RPMI7951 (cell line): ENCODE data around the gene ZNF536. TPM values are rescaled to one million over a fixed set of nuclear protein-coding genes. Genes with fewer than 3 reads are reported as not detected.

ENCODE experiments used
- DNase-seq: peaks from one replicate; pipeline ENCODE4 v3.0.0-alpha.2; 2012; ENCODE audit warnings: low read depth
- total RNA-seq: library from RNA; depleted of rRNA; stranded (reverse); fragments of >200 nt; shearing (Covaris generic); gene quantifications from 2 replicates; pipeline ENCODE4 v1.2.3, GENCODE V29; 2014

The ZNF536 gene
- total RNA-seq, 1 experiment from 2014 or later = 0.12 TPM

DNA sequence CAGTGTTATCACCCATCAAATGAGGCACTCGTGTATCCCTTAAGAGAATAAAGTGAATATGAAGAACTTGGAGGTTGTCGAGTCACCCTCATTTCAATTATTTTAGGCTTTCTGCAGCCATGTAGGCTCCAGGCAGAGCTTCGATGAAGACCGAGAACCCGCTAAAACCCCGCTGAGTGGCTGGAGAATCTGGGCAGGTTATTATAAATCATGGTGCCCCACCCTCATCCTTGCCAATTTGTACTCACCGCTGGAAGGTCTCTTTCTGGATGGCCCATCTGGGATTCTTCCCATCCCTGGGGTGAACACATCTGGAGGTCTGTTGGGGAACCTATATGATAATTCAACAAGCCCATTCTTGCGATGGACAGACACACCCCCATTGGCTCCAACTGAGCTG, 190.8 kb downstream of the ZNF536 start:
- DNase-seq = no peak

DNA sequence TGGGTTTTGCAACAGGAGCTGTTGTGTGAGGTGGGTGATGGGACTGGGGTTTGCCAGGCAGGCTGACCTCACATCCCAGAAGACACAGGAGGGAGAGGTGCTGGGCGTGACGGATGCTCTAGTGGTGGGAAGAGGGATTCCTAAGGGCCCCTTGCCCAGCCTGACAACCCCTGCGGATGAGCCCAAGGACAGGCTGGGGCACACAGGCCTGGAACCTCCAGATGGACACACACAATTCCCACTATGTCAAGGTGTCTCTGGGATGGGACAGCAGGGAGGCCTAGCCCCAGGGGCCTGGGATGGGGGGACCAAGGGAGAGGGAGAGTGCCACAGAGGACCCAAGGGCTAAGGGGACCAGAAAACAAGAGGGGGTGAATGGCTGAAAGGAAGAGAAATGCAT, 191.5 kb downstream of the ZNF536 start:
- DNase-seq = no peak

DNA sequence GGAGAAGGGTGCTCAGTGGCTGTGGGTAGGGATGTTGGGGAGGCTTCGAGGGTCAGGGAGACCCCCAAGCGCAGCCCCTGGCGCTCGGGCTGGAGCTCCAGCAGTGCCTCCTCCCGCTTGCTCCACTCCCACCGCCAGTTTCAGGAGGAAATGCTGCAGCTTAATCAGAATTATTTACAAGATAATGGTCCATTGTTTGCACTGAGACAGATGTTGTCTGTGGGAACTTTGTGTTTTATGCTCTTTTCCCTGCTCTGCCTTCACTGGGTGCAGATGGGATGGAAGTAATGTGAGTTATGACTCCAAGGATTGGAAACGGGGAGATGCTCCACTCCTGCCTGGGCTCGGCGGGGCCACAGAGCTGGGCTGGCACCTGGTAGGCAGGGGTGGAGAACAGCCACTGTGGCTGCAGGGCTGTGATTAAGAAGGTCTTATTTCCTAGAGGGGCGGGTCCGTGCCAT, 192.4 kb downstream of the ZNF536 start:
- DNase-seq = no peak

DNA sequence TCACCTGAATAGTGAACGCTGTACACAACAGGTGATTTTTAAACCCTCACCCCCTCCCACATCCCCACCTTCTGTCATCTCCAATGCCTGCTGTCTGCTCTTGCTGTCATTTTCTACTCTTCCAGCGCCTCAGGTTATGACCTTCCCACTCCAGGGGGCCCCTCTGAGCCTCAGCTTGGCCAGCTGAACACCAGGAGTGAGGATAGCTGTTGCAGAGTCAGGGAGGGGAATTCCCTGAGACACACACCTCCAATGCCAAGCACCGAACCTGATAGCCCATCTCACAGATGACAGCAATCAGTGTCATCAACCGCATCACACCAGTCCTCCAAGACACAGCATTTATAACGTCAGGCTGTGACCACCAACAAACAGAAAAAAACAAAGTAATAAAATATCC, 193.5 kb downstream of the ZNF536 start:
- DNase-seq = no peak

DNA sequence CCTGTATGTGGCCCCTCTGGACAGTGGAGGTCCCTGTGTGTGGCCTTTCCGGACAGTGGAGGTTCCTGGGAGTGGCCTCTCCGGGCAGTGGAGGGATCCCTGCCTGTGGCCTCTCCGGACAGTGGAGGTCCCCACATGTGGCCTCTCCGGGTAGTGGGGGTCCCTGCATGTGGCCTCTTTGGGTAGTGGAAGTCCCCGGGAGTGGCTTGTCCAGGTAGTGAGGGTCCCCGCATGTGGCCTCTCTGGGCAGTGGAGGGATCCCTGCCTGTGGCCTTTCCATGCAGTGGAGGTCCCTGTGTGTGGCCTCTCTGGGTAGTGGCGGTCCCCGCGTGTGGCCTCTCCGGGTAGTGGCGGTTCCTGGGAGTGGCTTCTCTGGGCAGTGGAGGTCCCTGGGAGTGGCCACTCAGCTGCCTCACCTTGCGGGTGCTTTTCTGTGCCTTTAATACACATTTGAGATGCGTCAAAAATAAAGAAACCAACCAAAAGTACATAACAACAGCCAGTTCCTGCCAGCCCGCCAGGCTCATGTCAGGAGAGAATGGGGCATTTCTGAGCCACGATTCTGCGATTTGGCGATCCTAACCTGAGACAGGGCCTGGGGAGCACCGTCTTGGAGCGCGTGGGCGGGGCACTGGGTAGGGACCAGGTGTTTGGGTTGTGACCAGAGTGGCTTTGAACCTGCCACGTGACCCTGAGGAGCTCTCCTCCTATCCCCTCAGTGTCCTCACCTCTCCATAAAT, 194.7 kb downstream of the ZNF536 start:
- no peak for DNase-seq

DNA sequence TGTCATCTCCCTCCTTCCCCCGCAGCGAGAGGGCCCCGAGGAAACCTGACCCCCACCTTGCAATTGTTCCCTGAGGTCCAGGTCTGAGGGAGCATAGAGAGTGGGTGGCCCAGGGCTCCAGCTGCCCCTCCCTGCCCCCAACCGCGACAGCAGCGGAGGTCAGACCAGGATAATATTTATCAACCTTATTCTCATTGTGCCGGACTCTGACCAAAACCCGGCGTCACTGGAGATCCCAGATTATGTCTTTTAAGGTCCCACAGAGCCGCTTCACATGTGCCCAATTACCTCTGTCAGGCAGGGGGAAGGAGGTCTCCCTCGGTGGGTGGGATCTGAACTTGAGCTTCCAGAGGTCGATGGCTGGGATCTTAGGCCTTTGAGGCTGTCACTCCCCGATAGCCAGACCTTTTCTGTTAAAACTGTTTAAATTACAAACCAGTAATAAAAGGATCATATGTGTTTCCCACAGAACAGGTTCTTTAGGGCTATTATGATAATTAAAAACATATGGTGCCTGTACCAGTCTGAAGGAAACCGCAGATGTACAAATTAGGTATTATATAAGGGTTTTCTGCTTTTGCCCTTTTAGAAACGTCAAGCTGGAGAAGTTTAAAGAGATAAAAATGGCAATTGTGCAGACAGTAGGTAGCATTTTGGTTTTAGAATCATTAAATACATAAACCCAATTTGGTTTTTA, 195.5 kb downstream of the ZNF536 start:
- DNase-seq = no peak

DNA sequence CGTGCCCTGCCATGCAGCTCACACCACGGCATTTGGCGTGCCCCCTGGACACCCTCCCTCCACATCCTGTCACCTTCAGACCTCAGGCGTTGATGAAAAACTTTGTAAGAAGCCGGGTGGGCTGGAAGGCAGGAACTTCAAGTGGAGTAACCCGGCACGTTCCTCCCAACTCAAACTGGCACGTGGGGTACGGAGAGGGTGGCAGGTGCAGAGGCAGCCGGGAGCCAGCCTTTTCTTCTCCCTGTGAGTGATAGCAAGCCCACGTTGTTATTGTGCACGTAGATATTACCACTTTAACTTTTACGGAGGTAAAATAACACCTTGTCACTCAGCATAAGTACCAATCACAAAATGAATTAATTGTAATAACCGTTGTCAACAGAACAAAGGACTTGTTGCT, 198.0 kb downstream of the ZNF536 start:
- DNase-seq = no peak

DNA sequence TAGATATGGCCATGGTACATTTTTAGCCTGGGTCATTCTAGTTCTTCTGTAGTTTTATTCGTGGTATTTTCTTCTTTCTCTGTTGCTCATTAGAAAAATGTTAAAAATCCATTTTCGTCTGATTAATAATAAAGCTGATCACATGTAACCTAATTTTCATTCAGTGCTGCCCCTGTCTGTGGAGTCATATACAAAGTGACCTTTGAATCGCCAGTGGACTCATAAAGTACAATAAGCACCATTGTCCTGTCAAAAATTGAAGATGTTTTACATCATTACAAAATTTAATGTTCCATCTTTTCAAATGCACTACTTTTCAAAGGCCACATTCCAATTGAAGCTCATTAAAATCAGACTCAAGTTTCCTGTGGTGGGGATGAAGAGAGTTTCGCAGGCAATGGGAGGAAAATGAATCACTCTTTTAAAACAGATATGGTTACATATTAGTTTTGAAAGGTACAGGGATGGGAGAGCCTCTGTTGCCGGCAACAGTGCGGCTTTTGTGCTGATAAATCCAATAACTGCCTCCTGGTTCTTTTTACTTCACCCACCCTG, 205.4 kb downstream of the ZNF536 start:
- DNase-seq = peak; percentile 45

DNA sequence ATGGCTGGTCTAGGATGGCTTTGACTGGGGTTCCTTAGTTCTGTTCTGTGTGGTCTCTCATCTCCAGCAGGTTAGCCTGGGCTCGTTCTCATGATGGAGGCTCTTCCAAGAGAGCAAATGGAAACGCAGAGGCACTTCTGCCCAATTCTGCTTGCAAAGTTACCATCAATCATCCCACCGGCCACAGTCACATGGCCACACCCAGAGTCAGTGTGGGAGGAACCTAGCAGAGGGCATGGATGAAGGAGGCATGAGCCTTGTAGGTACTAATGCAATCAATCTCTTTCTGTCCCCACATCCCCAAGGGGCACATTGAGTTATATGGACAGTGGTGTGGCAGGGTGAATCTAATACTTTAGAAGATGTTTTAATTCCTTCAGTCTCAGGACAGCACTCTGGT, 207.2 kb downstream of the ZNF536 start:
- DNase-seq = no peak

DNA sequence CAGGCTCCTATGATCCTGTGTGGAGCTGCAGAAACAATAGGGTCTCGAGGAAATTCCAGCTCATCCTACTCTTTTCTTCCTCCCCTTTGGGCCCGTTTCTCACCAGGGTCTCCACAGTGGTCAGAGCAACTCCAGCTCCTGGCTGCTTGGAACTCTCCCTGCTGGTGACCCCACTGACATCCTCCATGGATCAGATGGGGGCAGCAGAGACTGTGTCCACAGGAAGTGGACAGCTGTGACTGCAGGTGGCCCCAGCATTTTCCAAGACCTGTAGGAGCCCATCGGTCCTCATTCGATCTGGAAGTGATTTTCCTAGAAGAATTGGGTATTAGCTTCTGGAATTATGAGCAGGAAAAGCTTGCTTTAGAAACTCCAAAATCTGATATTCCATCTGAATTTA, 208.5 kb downstream of the ZNF536 start:
- no peak for DNase-seq

DNA sequence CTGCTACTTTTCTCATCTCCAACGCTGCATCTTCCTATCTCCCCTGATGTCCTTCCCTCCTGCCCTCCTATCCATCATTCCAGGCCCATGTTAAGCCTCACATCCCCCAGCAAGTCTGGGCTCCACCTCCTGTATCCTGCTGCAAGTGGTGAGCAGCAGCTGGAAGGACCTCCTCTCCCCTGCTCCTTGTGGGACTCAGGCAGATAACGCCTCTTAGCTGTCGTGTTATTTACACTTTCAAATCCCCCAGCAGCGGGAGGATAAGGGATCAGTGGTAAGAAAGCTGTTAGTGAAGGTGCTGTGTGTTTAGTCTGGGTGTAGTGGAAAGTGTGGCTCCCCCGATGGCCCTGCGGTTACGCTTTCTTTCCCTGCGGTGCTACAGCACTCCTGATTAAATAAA, 211.9 kb downstream of the ZNF536 start:
- DNase-seq = no peak

DNA sequence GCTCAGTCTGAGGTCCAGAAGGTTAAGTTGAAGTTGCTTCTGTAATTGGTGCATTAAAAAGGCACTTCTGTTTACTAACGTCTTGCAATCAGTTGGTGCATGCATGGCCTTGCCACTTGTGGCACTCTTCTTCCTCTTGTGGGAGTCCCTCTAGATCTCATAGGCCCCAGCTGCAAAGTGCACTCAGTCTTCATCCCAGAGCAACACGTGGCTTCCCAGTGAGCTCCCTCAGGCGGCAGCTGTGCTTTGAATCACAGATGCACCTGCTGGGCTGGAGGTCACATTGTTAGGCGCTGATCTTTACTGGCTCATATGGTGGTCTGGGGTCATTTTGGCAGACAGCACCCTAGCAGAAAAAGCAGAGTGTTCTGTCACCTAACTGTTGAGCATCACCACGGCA, 215.7 kb downstream of the ZNF536 start:
- no peak for DNase-seq

DNA sequence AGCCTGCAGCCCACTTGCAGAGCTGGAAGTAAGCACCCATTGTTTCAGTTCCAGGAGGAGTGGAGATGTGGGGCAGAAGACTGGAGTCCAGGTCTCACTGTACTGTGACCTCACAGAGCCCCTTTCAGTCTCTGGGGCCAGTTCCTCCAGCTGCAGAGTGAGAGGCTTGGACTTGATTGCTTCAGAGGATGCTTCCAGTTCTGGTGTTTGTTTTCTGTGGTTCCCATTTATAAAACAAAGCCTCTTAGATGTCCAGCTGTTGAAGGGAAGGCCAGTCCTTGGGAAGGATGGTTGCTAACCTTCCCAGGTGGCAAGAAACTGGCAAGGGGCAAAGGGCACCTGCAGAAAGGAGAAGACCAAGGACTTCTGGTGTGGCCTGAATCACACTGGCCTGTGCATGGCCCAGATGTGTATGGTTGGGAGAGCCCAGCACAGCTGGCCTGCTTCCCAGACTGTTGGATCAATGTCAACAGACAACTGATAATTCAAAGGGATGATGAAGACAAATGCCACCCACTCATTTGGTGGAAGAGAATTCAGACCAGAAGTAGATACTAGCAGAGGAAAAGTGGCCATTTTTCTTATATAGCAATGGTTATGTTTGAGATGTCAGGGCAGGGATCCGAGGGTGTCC, 218.5 kb downstream of the ZNF536 start:
- DNase-seq = no peak

DNA sequence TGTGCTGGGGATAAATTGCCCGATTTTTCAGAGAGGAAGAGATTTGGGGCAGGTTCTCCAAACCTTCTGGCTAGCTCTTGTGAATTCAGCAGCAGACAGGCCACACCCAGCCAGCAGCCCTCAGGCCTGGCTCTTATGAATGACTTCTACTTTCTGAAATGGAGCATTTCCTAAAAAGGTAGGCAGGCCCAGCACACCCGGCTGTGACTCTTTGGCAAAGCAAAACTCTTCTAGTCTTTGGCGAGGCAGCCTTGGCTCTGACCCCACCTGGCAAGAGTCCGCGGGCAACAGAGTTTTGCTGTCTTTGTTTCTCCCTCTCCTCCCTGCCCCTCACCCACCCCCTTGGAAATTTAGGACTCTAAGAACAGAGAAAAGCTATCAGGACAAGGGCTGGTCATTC, 221.2 kb downstream of the ZNF536 start:
- no peak for DNase-seq

DNA sequence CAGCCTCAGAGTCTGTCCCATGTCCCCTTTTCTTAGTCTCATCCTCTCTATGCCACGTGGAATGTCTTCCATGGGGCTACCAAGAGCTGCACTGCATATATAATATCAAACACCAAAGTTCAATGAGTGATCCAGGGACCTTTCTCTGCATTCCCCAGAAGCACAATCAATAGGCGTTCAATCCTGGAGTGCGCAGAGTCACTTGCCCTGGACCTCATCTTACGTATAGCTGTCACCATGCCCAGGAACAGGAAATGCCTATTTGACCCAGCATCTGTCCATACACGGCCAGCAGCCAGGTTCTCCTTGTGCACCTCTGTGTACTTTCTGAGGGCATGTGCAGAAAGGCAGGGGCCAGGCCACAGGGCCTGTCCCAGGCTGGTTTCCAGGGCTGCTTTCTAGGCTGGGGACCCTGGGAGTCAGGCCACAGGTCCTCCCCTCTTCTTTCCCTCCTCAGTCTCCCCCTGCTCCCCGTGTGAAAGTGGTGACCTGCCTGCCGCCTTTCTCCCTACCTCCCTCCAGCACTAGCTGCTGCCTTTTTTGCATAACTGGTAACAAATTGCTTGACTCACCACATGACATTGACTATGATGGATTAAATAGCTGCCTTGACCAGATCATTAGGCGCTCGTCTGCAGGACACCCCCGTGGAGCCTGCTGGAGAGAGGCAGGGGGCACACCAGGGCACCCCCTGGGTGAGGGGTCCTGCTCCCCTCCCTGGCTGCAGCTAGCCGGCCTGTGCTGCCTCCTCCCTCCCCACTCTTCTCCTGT, 222.0 kb downstream of the ZNF536 start:
- DNase-seq = no peak

DNA sequence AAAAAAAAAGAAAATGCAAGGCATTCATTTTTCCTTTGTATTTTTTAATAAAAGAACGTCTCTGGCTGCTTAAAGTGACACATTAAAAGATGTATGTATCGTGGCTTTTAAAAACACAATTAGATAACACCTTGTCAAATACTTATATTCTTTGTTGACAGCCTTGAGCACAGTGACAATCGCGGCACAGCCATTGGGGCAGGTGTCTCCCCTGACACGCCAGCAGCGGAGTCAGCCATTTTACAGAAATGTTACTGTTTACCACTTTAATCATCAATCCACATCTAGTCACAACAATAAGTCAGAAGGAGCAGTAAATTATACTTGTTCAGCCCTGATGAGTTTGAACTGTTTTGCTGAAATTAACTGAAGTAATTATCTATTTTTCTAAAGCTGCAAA, 224.1 kb downstream of the ZNF536 start:
- no peak for DNase-seq

DNA sequence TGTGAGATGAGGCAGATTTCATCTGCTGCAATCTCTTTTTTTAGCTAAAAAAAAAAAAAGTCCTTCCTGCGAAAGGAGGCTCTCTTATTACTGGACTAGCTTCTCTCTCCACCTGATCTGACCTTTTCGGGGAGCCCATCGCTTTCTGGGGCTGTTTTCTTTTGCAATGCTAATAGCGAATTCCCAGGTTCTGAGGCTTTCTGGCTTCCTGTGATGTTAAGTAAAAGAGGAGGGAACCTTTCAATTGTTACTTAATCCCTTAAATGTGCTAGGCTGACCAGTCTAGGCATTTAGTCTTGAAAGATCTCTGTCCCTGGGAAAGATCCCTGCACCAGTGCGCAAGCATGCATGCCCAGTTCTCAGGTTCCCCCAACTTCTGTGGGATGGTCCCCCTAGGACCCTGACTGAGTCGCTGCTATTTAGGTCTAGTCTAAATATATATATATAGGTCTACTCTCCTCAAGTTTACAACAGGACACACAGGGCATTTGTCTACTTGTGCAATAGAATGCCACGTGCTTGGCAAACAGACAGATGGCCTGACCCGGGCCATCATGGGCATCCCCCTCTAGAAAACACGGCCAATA, 224.7 kb downstream of the ZNF536 start:
- DNase-seq = no peak

DNA sequence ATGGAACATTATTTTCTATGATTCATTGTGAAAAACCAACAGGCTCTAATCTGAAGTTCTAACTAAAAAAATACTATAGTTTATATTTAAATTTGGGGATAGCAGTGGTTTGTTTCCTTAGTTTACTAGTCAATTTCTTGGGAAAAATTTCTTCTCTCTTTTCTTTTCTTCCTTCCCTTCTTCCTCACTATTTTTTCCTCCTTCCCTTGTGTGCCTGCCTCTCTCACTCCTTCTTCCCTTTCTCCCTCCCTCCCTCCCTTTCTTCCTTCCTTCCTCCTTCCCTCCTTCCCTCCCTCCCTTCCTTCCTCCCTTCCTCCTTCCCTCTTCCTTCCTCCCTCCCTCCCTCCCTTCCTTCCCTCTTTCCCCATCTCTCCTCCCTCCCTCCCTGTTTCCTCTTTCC, 226.5 kb downstream of the ZNF536 start:
- DNase-seq = no peak

DNA sequence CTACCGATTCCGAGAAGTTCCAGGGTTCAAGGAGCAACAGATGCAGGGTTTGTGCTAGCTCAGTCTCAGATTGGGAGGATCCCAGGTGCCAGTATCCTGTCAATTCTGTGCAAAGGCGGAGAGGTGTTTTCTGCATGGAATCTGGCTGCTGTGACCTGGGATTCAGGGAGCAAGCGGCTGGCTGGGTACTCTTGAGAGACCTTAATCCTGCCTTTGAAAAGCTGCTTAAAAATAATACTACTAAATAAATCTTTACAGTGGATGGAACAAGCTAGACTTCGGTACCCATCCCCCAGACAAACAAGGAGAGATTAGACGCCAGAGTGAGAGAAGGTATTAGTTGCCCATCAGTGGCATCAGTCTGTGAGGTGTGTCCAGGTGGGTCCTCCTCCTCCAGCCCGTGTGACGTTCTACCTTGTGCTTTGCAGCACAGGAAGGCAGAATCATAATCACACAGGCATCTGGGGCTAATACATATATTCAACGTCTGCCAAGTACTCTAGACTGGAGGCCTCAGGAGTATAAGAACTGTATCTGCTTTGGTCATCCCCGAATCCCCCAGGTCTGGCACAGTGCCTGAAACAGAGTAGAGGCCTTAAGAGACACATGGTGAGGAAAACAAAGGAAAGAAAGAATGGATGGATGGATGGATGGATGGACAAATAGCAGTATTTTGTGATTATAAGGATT, 230.6 kb downstream of the ZNF536 start:
- DNase-seq = no peak

DNA sequence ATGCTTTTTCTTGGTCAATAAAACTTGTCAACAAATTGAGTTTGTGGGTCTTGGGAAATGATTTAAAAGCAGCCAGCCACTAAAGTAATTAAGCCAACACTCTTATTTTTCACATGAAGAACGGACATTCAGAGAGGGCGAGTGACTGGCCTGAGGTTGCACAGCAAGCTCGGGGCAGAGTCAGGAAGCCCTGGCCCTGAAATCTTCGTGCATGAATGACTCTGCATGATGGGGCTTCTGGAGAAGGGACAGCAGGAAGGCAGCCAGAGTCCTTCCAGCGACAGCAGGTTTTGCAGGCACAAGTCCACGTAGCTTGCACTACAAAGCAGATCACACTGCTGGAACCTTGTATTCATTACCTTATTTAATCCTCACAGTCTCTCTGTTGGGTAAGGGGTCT, 232.5 kb downstream of the ZNF536 start:
- DNase-seq = no peak

DNA sequence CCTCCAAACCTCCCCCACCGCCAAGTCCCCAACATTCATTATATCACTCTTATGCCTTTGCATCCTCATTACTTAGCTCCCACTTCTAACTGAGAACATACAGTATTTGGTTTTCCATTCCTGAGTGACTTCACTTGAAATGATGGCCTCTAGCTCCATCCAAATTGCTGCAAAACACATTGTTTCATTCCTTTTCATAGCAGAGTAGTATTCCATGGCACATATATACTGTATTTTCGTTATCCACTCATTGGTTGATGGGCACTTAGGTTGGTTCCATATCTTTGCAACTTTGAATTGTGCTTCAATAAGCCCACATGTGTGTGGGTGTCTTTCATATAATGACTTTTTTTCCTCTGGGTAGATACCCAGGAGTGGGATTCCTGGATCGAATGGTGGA, 233.1 kb downstream of the ZNF536 start:
- no peak for DNase-seq
